Measurements from ENCODE around the gene CLPSL1. TPM values are rescaled to one million over a fixed set of nuclear protein-coding genes. Genes with fewer than 3 reads are reported as not detected.

Gene CLPSL1
- total and polyA plus RNA-seq, 5 experiments from 2014 or later = not detected

DNA sequence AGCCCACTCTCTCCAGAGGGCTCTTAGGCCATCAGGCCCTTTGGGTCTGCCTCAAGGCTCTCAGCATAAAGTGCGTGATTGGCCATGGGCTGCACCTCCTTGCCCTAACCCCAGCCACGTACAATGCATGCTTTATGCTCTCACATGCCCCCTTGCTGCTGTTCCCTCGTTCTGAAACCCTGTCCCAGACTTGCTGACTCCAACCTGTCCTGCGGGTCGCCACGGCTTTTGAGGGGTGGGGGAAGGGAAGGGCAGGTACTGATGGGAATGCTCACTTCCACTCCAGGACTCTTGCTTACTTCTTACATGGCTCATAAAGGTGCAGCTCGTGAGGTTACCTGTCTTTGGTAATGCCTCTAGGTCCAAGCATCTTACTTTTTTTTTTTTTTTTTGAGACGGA, 38.0 kb upstream of the CLPSL1 start:
- DNase-seq = no peak
- peaks cover 0 to under 1% (median under 1%) of the 10 kb centered on the region in 4 donors for H3K4me1 Mint-ChIP-seq
- POLR2A ChIA-PET = interaction anchor here (0.6 to 0.7 kb wide), 2 partner anchors 44 to 417 kb away, joined by 3 to 4 read pairs; no protein-coding TSS in a partner anchor
- peaks cover 0 to 5% (median 3%) of the 10 kb centered on the region in 3 donors for H3K36me3 Mint-ChIP-seq
- H3K27me3 Mint-ChIP-seq = no peaks in the 10 kb centered on the region
- ATAC-seq = no peak
- no peak overlapping the region for H3K27ac Mint-ChIP-seq
- H3K9me3 Mint-ChIP-seq = peaks cover 0 to 8% (median 5%) of the 10 kb centered on the region in 9 donors
- no peak overlapping the region for H3K4me3 Mint-ChIP-seq

DNA sequence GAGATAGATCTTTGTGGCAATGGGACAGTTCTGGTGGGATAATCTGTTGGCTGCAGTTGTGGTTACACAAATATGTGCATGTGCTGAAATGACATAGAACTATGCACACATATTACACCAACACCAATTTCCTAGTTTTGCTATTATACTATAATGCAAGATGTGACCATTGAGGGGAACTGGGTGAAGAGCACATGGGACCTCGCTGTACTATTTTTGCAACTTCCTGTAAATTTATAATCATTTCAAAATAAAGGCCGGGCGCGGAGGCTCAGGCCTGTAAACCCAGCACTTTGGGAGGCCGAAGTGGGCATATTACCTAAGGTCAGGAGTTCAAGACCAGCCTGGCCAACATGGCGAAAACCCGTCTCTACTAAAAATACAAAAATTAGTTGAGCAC, 35.3 kb upstream of the CLPSL1 start:
- Mint-ChIP-seq H3K4me1 (no peaks in the 10 kb centered on the region), H3K4me3 (no peak overlapping the region), H3K36me3 (peaks cover 0 to 10% (median 8%) of the 10 kb centered on the region in 3 donors), H3K27me3 (no peaks in the 10 kb centered on the region), H3K27ac (peak overlapping the region in 1 of 10 donors; percentile 11), H3K9me3 (peaks cover 0 to 12% (median 6%) of the 10 kb centered on the region in 9 donors)
- no peak for ATAC-seq
- POLR2A ChIA-PET = no interaction called here
- DNase-seq = no peak

DNA sequence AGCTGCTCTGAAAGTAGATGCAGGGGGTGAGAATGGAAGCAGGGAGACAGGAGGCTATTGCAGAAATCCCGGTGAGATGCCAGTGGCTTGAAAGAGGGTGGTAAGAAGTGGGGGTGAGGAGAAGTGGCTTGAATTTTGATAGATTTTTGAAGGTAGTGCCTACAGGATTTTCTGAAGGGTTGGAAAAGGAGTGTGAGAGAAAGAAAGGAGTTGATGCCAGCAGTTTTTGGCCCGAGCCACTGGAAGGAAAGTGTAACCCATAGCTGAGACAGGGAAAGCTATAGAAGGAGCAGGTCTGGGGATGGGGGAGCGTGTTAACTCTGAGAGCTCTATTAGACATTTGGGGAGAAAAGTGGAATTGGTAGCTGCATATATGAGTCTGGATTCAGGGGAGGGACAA, 34.3 kb upstream of the CLPSL1 start:
- DNase-seq (no peak), ATAC-seq (no peak)
- H3K4me3 Mint-ChIP-seq = no peak overlapping the region
- POLR2A ChIA-PET = interaction anchor here (0.6 kb wide), 1 partner anchor 146 kb away, joined by 3 read pairs; no protein-coding TSS in a partner anchor
- no peaks in the 10 kb centered on the region for H3K27me3 Mint-ChIP-seq
- no peaks in the 10 kb centered on the region for H3K4me1 Mint-ChIP-seq
- peaks cover 0 to 10% (median 8%) of the 10 kb centered on the region in 3 donors for H3K36me3 Mint-ChIP-seq
- no peak overlapping the region for H3K27ac Mint-ChIP-seq
- H3K9me3 Mint-ChIP-seq = peaks cover 0 to 12% (median 6%) of the 10 kb centered on the region in 9 donors

DNA sequence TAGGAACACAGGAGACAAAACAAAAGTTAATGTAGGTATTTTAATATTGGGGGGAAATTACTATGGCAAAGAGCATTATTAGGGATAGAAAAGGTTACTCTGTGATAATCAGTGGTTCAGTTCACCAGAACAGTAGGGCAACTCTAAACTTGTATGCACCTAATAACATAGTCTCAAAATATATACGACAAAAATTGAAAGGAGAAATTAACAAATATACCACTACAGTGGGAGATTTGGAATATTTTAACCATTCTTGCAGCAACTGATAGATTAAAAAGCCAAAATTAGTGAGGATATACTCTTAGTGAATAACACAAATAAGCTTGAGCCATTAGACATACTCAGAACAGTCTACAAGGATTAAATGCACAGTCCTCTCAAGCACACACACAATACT, 32.9 kb upstream of the CLPSL1 start:
- peaks cover 0 to 12% (median 6%) of the 10 kb centered on the region in 9 donors for H3K9me3 Mint-ChIP-seq
- ATAC-seq (no peak), DNase-seq (no peak)
- POLR2A ChIA-PET = no interaction called here
- no peak overlapping the region for H3K4me3 Mint-ChIP-seq
- H3K36me3 Mint-ChIP-seq = peaks cover 0 to 10% (median 8%) of the 10 kb centered on the region in 3 donors
- peaks cover 0 to 2% (median 0%) of the 10 kb centered on the region in 5 donors for H3K27me3 Mint-ChIP-seq
- no peaks in the 10 kb centered on the region for H3K4me1 Mint-ChIP-seq
- no peak overlapping the region for H3K27ac Mint-ChIP-seq

DNA sequence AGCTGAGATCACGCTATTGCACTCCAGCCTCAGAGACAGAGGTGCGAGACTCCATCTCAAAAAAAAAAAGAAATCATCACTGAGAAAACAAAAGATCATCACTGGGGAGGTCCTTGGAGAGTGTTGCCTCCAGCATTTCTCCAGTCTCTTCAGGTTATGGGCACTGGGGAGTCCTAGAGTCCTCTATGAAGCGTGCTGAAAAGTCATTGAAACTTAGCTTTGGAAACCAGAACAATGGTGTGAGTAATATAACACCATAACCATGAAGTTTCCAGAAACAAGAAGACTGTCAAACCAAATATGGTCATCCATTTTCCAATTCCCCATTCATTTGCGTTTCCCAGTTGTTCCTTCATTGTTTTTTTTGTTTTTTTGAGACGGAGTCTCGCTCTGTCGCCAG, 30.3 kb upstream of the CLPSL1 start:
- no peak overlapping the region for H3K4me3 Mint-ChIP-seq
- ATAC-seq = no peak
- peaks cover 0 to 2% (median 0%) of the 10 kb centered on the region in 5 donors for H3K27me3 Mint-ChIP-seq
- no peak for DNase-seq
- H3K36me3 Mint-ChIP-seq = peaks cover 0 to 10% (median 8%) of the 10 kb centered on the region in 3 donors
- POLR2A ChIA-PET = no interaction called here
- peaks cover 0 to 12% (median 6%) of the 10 kb centered on the region in 9 donors for H3K9me3 Mint-ChIP-seq
- H3K27ac Mint-ChIP-seq = no peak overlapping the region
- H3K4me1 Mint-ChIP-seq = peaks cover 0 to 3% (median 0%) of the 10 kb centered on the region in 4 donors

DNA sequence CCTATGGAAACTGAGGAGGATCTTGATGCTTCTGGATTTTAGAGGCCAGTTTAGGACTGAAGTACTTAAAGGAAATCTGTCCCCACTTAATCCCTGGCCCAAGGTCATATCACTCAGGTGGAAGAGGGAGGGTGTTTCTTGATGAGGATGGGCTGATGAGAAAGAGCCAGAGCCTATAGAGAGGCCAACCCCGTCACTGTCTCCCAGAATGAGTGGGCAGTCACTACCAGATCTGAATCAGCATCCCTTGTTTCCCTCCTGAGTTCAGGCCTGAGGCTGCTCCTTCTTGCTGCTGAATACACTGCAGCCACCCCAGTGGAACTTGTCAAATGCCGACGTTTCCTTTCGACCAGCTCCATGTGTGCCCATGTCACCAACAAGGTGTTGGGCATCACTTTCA, 29.2 kb upstream of the CLPSL1 start:
- H3K36me3 Mint-ChIP-seq = peaks cover 0 to 10% (median 8%) of the 10 kb centered on the region in 3 donors
- peaks cover 0 to 2% (median 0%) of the 10 kb centered on the region in 5 donors for H3K27me3 Mint-ChIP-seq
- no peak overlapping the region for H3K4me3 Mint-ChIP-seq
- no peak overlapping the region for H3K27ac Mint-ChIP-seq
- peaks cover 0 to 11% (median 6%) of the 10 kb centered on the region in 9 donors for H3K9me3 Mint-ChIP-seq
- peaks cover 0 to 3% (median 0%) of the 10 kb centered on the region in 4 donors for H3K4me1 Mint-ChIP-seq
- ATAC-seq = no peak
- DNase-seq = no peak
- POLR2A ChIA-PET = no interaction called here

DNA sequence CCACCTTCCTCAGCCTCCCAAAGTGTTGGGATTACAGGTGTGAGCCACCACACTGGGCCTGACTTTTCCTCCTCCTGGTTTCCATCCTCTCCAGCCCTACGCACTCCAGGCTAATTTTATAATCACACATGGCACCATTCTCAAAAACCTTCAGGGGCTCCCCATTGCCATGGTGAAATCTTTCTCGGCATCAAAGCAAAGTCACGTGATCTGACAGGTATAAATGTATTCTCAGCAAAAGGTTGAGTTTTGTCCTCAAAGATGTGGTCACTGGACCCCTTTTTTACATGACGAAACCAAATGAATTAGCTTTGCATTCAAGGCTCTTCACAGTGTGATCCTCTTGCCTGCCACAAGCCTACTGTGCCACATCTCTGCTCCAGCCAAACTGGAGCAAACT, 28.5 kb upstream of the CLPSL1 start:
- peaks cover 0 to 3% (median 0%) of the 10 kb centered on the region in 4 donors for H3K4me1 Mint-ChIP-seq
- ATAC-seq (no peak), DNase-seq (no peak)
- peaks cover 0 to 10% (median 7%) of the 10 kb centered on the region in 3 donors for H3K36me3 Mint-ChIP-seq
- POLR2A ChIA-PET = no interaction called here
- no peak overlapping the region for H3K27ac Mint-ChIP-seq
- peaks cover 0 to 8% (median 6%) of the 10 kb centered on the region in 9 donors for H3K9me3 Mint-ChIP-seq
- H3K4me3 Mint-ChIP-seq = no peak overlapping the region
- H3K27me3 Mint-ChIP-seq = peaks cover 0 to 2% (median 0%) of the 10 kb centered on the region in 5 donors

DNA sequence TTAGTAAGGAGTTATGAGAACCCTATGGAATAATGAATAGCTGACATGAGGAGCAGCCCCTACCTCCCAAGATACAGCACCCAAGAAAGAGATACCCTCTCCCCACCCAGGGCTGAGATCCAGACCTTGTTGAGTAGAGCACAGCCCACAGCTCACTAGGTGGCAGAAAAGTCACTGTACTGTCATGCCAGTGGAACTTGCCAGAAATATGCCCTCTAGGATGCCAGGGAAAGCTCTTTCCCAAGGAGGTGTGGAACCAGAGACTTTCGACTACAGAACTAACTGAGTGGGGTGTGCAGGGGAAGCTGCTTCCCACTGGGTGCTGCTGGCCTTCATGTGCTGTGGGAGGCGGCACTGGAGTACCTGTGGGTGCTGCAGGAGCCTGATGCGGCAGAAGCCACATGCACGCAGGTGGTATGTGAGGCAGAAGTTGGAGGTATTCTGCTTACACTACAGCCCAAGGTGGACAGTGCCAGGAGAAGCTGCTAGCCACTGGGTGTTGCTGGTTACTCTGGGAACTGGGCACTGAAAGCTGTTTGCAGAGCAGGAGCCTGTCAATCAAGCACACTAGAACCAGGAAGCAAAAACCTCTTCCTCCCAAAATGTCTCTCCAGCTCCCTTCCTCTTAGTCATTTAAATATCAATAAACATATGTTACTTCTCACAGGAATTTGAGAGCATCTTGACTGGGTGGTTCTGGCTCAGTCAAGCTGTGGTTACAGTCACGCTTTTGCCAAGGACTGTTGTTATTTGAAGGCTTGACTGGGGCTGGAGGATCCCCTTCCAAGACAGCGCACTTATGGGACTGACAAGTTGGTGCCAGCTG, 26.2 kb upstream of the CLPSL1 start:
- Mint-ChIP-seq H3K4me1 (peaks cover 0 to 5% (median 3%) of the 10 kb centered on the region in 4 donors), H3K27ac (no peak overlapping the region), H3K36me3 (no peaks in the 10 kb centered on the region), H3K9me3 (no peaks in the 10 kb centered on the region), H3K27me3 (peaks cover 0 to 22% (median 11%) of the 10 kb centered on the region in 5 donors), H3K4me3 (no peak overlapping the region)
- POLR2A ChIA-PET = no interaction called here
- DNase-seq = no peak
- no peak for ATAC-seq

DNA sequence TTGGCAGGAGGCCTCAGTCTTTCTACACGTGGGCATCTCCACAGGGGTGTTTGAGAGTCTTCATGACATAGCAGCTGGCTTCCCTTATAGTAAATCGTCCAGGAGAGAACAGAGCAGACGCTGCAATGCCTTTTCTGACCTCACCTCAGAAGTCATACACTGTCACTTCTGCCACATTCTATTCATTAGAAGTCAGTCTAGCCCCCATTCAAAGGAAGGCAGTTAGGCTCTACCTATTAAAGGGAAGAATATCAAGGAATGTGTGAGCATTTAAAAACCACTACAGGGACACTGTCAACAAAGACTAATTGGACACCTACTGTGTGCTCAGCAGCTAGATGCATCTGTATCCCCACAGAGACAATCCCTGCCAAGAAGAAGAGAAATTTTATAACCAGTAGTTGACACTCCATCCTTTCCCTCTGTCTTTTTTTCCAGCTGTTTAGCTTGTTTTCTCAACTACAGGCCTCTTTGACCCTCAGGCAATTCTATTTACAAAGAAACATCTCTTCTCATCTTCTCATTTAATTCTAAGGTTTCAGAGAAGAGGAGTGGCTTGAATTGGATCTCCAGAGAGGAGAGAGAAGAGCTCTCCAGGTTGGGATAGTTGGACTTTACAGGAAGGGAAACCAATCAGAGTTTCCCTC, 25.4 kb upstream of the CLPSL1 start:
- no peaks in the 10 kb centered on the region for H3K9me3 Mint-ChIP-seq
- peaks cover 0 to 5% (median 3%) of the 10 kb centered on the region in 4 donors for H3K4me1 Mint-ChIP-seq
- H3K4me3 Mint-ChIP-seq = no peak overlapping the region
- H3K36me3 Mint-ChIP-seq = no peaks in the 10 kb centered on the region
- H3K27ac Mint-ChIP-seq = no peak overlapping the region
- POLR2A ChIA-PET = no interaction called here
- no peak for ATAC-seq
- H3K27me3 Mint-ChIP-seq = peaks cover 3 to 29% (median 15%) of the 10 kb centered on the region in 5 donors
- DNase-seq = no peak

DNA sequence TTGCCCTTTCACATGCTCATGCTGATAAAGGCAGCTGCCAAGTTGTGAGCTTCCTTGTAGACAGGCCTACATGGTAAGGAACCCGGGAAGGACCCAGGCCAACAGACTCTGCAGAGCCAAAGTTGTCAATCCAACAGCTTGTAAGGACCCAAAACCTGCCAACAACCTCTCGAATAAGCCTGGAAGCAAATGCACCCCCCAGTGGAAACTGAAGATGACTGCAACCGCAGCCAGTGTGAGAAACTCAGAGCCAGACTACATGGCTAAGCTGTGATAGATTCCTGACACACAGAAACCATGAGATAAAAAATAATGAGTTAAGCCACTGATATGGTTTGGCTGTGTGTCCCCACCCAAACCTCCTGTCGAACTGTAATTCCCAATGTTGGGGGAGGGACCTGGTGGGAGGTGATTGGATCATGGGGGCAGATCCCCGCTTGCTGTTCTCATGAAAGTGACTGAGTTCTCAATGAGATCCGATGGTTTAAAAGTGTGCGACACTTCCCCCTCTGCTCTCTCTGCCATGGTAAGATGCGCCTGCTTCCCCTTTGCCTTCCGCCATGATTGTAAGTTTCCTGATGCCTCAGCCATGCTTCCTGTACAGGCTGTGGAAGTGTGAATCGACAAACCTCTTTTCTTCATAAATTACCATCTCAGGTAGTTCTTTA, 23.2 kb upstream of the CLPSL1 start:
- Mint-ChIP-seq H3K4me1 (peaks cover 0 to 5% (median 3%) of the 10 kb centered on the region in 4 donors), H3K27me3 (peaks cover 8 to 51% (median 24%) of the 10 kb centered on the region in 5 donors), H3K9me3 (no peaks in the 10 kb centered on the region), H3K27ac (no peak overlapping the region), H3K4me3 (no peak overlapping the region), H3K36me3 (no peaks in the 10 kb centered on the region)
- no peak for ATAC-seq
- DNase-seq = no peak
- POLR2A ChIA-PET = no interaction called here

DNA sequence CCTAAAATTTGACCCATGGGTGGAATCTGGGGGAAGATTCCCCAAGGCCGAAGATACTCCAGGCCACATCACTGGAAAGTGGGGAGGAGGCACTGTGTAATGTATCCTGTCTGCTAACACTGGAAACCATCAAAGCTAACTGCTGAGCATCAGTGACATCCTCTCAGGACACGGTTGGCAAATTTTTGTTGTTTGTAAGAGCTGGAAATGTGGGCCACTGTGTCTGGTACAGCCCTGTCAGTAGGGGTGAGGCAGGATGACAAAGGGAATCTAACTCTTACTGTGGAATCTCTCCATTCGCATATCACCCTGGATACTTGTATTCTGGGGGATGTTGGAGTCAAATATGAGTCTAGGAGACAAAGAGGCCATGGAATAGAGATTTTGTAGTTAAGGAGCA, 21.4 kb upstream of the CLPSL1 start:
- peaks cover 25 to 70% (median 40%) of the 10 kb centered on the region in 5 donors for H3K27me3 Mint-ChIP-seq
- POLR2A ChIA-PET = no interaction called here
- no peak overlapping the region for H3K27ac Mint-ChIP-seq
- DNase-seq (no peak), ATAC-seq (no peak)
- no peak overlapping the region for H3K4me3 Mint-ChIP-seq
- peaks cover 9 to 17% (median 12%) of the 10 kb centered on the region in 4 donors for H3K4me1 Mint-ChIP-seq
- H3K9me3 Mint-ChIP-seq = no peaks in the 10 kb centered on the region
- H3K36me3 Mint-ChIP-seq = no peaks in the 10 kb centered on the region

DNA sequence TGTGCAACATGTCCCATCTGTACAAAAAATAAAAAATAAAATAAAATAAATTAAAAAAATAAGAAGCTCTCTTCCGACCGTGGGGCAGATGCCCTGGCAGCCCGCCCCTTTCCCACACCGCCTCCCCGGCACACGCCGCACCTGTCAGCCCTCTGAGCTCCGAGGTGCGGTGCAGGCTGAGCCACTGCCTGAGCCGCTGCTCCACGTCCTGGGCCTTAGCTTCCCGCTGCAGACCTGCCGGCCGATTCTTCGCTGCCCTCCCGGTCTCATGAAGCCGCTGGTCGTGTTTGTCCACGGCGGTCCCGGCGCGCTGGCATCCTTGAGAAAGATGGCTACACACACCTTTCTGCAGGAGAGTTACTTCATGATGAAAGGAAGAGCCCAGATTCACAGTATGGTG, 15.1 kb upstream of the CLPSL1 start:
- ATAC-seq (no peak), DNase-seq (no peak)
- peaks cover 23 to 40% (median 27%) of the 10 kb centered on the region in 5 donors for H3K27me3 Mint-ChIP-seq
- no peak overlapping the region for H3K27ac Mint-ChIP-seq
- no peak overlapping the region for H3K4me3 Mint-ChIP-seq
- POLR2A ChIA-PET = interaction anchor here (0.5 kb wide), 1 partner anchor 225 kb away, joined by 3 read pairs; no protein-coding TSS in a partner anchor
- H3K36me3 Mint-ChIP-seq = no peaks in the 10 kb centered on the region
- H3K9me3 Mint-ChIP-seq = no peaks in the 10 kb centered on the region
- peaks cover 9 to 14% (median 11%) of the 10 kb centered on the region in 4 donors for H3K4me1 Mint-ChIP-seq

Data from naive thymus-derived CD8-positive, alpha-beta T cell (primary cell).